AG09309 (cell line): Measurements from ENCODE around the gene APOF.
"Not testable (repeated sequence)": the region's sequence is repeated elsewhere in the genome, so short reads cannot be mapped to it uniquely, and the experiment has no call there.

ENCODE experiments used
- DNase-seq: peaks from one replicate; pipeline ENCODE4 v3.0.0-alpha.2; 2010; ENCODE audit warnings: low read depth
- H3K4me3 ChIP-seq: 2 replicates; pipeline ENCODE4 v1.5.1; 2011; ENCODE audit warnings: mild to moderate bottlenecking, low read depth, low read length, moderate library complexity; ENCODE audit not compliant: control insufficient read depth
- TF ChIP-seq, protein P1 (sequence below): IDR thresholded peaks from 2 replicates; pipeline ENCODE4 v1.5.1; 2011; ENCODE audit warnings: mild to moderate bottlenecking, low read depth, low read length, inconsistent platforms; ENCODE audit not compliant: insufficient read depth, control insufficient read depth; ENCODE audit errors: missing control alignments

Gene APOF

DNA sequence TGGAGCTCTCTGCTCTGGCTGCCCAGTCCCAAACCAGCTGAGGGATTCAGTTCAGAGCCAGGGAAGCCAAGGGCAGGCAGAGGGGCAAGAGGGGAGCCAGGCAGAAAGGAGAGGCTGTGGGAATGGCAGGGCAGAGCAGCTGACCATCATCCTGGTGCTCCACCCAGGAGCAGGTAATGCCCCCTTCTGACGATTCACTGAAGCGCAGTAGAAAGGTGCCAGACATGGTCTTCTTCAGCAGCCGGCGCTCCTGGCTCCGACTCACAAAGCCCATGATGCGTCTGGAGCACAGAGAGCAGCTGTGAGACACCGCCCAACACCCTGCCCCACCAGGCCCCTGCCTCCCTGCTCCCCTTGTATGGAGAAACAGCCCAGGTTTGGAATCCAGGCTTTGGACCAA lies 16.0 kb downstream of the APOF start:
- DNase-seq: no peak
- H3K4me3 ChIP-seq: no peak overlapping the region
- TF ChIP-seq, protein P1, sequence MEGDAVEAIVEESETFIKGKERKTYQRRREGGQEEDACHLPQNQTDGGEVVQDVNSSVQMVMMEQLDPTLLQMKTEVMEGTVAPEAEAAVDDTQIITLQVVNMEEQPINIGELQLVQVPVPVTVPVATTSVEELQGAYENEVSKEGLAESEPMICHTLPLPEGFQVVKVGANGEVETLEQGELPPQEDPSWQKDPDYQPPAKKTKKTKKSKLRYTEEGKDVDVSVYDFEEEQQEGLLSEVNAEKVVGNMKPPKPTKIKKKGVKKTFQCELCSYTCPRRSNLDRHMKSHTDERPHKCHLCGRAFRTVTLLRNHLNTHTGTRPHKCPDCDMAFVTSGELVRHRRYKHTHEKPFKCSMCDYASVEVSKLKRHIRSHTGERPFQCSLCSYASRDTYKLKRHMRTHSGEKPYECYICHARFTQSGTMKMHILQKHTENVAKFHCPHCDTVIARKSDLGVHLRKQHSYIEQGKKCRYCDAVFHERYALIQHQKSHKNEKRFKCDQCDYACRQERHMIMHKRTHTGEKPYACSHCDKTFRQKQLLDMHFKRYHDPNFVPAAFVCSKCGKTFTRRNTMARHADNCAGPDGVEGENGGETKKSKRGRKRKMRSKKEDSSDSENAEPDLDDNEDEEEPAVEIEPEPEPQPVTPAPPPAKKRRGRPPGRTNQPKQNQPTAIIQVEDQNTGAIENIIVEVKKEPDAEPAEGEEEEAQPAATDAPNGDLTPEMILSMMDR: peak; percentile 6

DNA sequence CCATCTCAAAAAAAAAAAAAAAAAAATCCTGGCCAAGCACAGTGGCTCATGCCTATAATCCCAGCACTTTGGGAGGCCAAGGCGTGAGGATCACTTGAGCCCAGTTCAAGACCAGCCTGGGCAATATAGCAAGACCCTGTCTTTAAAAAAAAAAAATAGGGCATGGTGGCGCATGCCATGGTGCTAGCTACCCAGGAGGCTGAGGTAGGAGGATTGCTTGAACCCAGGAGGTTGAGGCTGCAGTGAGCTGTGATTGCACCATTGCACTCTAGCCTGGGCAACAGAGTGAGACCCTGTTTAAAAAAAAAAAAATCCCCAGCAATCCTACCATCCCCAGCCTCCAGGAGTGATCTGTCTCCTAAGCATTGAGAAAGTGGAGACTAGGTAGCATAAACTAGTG lies 20.4 kb downstream of the APOF start:
- not testable (repeated sequence) for H3K4me3 ChIP-seq, DNase-seq

DNA sequence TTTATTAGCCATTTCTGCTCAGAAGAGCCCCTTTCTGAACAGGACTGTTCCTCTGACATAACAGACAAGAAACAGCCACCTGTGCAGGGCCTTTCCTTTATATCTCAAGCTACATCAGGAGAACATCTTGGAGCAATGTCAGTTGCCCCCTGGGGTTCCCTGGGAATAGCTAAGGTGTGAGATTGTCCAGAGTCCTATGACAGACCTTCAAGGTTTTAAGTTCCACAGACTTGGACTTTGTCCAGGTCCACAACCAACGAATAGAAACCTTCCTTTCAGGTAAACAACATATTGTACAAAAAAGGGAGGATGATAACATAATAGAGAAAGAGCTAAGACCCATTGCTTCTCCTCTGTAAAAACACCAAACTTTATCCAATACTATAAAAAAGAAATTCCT lies 21.0 kb downstream of the APOF start:
- DNase-seq: no peak
- no peak overlapping the region for H3K4me3 ChIP-seq
- TF ChIP-seq, protein P1: no peak

DNA sequence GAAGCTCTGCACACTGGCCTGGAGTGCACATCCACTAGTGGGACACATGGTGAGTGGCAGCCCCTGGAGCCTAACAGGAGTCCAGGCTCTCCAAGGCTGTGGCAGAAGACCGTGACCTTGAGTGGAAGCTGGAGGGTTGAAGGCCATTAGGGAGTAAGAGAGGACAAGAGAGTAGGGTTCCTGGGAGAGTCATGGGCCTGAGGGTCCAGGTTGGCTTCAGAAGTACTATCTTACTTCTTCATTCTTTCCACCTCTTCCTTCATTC lies 23.6 kb downstream of the APOF start:
- TF ChIP-seq, protein P1: no peak
- no peak overlapping the region for H3K4me3 ChIP-seq
- no peak for DNase-seq

DNA sequence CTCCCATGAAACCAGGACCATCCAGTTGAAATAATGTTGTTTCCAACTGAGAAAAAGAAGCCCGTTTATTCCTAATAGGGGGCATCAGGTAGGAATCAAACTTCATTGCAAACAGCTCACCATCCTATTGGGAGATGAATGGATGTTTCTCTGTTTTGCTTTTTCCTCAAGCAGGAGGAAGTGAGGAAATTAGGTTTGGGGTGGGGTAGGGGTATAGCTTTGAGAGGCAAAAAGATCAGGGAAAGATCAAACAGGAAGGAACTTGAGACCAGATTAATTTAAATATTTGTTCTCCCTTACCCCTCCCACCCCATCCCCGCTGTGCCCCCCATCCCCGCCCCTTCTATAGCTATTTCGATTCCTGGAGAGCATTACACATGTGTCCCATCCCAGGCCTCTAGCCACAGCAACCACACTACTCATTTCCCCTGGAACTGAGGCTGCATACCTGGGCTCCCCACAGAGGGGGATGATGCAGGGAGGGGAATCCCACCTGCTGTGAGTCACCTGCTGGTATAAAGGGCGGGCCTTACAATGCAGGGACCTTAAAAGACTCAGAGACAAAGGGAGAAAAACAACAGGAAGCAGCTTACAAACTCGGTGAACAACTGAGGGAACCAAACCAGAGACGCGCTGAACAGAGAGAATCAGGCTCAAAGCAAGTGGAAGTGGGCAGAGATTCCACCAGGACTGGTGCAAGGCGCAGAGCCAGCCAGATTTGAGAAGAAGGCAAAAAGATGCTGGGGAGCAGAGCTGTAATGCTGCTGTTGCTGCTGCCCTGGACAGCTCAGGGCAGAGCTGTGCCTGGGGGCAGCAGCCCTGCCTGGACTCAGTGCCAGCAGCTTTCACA lies 24.1 kb downstream of the APOF start, which contains the start of gene IL23A:
IL23A (plus strand) TSS at position 577 of the 850 bp plus-strand sequence; CDS start at position 738, 161 bp downstream.
- H3K4me3 ChIP-seq: no peak within 1 kb of the TSS
- TF ChIP-seq, protein P1: no peak
- no peak for DNase-seq

DNA sequence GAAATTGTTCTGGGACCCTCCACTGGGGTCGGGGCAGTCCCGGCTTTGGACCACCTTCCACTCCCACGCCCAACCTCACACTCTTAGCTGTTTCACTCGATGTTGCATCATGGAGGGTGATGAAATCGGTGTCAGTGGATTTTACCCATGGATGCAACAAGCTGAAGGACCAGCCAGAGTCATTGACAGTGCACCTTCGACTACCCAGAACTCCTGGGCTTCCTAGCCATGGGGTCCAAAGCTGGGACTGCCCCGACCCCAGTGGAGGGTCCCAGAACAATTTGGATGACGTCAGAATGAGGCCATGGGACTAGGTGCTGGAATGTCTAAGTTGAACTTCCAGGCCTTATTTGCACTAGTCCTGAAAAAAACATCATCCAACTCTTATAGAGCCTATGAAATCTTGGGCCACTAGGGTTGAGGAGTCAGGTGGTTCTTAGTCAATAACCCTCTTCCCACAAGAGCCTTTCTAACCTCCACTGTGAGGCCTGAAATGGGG lies 24.9 kb downstream of the APOF start:
- no peak overlapping the region for H3K4me3 ChIP-seq
- no peak for DNase-seq
- TF ChIP-seq, protein P1: no peak

DNA sequence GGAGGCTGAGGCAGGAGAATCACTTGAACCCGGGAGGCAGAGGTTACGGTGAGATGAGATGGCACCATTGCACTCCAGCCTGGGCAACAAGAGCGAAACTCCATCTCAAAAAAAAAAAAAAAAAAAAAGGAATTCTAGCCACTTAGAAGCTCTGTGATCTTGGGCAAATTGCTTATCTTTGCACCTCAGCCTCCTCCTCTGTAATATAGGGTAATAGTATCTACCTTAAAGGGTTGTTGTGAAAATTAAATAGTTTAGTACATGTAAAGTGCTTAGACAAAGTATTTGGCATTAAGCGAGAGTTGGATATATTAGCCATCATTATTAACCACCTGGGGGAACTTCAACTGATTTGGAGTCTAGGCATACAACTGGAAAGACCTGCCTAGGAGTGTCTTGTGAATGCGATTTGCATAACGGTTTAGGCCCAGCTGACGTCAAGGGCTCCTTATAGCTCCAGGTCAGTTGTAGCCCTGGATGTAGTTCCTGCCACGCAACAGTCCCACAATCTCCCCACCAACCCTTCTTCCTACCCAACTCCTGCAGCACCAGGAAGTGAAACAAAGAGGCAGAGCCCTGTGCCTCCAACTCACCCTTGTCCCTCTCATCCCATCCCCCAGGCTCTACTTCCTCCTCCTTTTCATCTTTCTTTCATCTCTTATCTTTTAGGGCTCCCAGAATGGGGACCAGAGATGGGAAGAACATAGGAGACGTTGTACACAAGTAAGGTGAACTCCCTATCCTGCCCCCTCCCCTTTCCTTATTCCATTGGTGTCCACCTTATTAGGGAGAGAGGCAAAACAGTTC lies 26.1 kb downstream of the APOF start:
- no peak overlapping the region for H3K4me3 ChIP-seq
- TF ChIP-seq, protein P1: no peak
- DNase-seq: no peak

DNA sequence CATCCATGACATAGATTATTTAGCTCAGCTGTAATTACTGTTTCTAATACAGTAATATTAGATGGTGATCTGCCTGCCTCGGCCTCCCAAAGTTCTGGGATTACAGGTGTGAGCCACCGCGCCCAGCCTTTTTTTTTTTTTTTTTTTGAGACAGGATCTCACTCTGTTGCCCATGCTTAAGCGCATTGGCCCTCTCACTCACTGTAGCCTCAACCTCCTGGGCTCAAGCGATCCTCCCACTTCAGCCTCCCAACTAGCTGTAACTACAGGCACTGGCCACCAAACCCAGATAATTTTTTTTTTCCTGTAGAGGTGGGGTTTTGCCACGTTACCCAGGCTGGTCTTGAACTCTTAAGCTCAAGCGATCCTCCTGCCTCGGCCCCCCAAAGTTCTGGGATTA lies 27.1 kb downstream of the APOF start:
- DNase-seq, H3K4me3 ChIP-seq: not testable (repeated sequence)
